GM12864 (cell line): Measurements from ENCODE around the gene CYB561.

Experiments used
- DNase-seq: peaks from one replicate; pipeline ENCODE4 v3.0.0-alpha.2; 2011; ENCODE audit warnings: low read depth
- H3K4me3 ChIP-seq: 2 replicates; pipeline ENCODE4 v1.5.1; 2011; ENCODE audit warnings: mild to moderate bottlenecking, low read depth, low read length, control low read depth
- CTCF ChIP-seq: IDR thresholded peaks from 2 replicates; pipeline ENCODE4 v1.5.1; 2011; ENCODE audit warnings: low read depth, mild to moderate bottlenecking, moderate library complexity, low read length, control low read depth, inconsistent platforms; ENCODE audit errors: missing control alignments

CYB561 gene

GRCh38 chr17:63419949-63420867 is 25.9 kb downstream of the CYB561 start:
- no peak for TF ChIP-seq CTCF
- DNase-seq: no peak
- no peak overlapping the region for H3K4me3 ChIP-seq

- DNase-seq: no peak
- H3K4me3 ChIP-seq: no peak overlapping the region
- no peak for TF ChIP-seq CTCF
These were observed 26.7 kb downstream of the CYB561 start for GRCh38 chr17:63419398-63419797.

GRCh38 chr17:63418540-63418939 is 27.6 kb downstream of the CYB561 start:
- no peak overlapping the region for H3K4me3 ChIP-seq
- DNase-seq: no peak
- TF ChIP-seq CTCF: no peak

- no peak overlapping the region for H3K4me3 ChIP-seq
- TF ChIP-seq CTCF: no peak
- DNase-seq: no peak
These were observed 31.9 kb downstream of the CYB561 start for GRCh38 chr17:63414222-63414621.

GRCh38 chr17:63413128-63413527 is 33.0 kb downstream of the CYB561 start:
- no peak for DNase-seq
- no peak for TF ChIP-seq CTCF
- H3K4me3 ChIP-seq: no peak overlapping the region

- no peak for TF ChIP-seq CTCF
- H3K4me3 ChIP-seq: no peak overlapping the region
- DNase-seq: no peak
These were observed 33.9 kb downstream of the CYB561 start for GRCh38 chr17:63412234-63412633.
